IMR-90 (cell line): ENCODE results near the gene GPRIN3. TPM values are rescaled to one million over a fixed set of nuclear protein-coding genes. Genes with fewer than 3 reads are reported as not detected.

Experiments
- ATAC-seq: fragments of 200-7000 bp; cut with Tn5 transposase; 2 replicates; pipeline ENCODE4 v1.9.1; 2020; ENCODE audit warnings: low read depth, mild to moderate bottlenecking, moderate library complexity
- BruUV-seq: library from RNA; stranded (reverse); fragments of 400-500 nt; replicated peaks from 2 replicates; lab custom pipeline; 2021; lab: Mats Ljungman, UMichigan
- CTCF ChIA-PET: fragments of 300-600 bp; formaldehyde crosslinking; extraction: SDS; loops from one replicate; lab custom pipeline; 2021; ENCODE audit warnings: antibody characterized with exemption; lab: Yijun Ruan, JAX
- POLR2A ChIA-PET: fragments of 300-600 bp; sonication (Branson Sonifier 250); formaldehyde crosslinking; loops from one replicate; lab custom pipeline; 2022; ENCODE audit warnings: antibody characterized with exemption; ENCODE audit not compliant: unreplicated experiment; lab: Charles Lee
- DNase-seq: peaks from one replicate; pipeline ENCODE4 v3.0.0; 2013
- H2AFZ ChIP-seq: replicated peaks from 2 replicates; pipeline ENCODE3; 2013; ENCODE audit warnings: low read length, mild to moderate bottlenecking; ENCODE audit not compliant: poor library complexity
- H2AK5ac ChIP-seq: 2 replicates; pipeline ENCODE4 v1.6.1; 2013; ENCODE audit warnings: low read depth, low read length, inconsistent platforms
- H2AK9ac ChIP-seq: replicated peaks from 2 replicates; pipeline ENCODE3; 2013; ENCODE audit warnings: mild to moderate bottlenecking, low read depth, low read length, moderate library complexity; ENCODE audit not compliant: poor library complexity
- H2BK120ac ChIP-seq: 2 replicates; pipeline ENCODE4 v1.6.1; 2013; ENCODE audit warnings: low read depth, low read length, inconsistent platforms
- H2BK15ac ChIP-seq: 3 replicates; pipeline ENCODE4 v1.6.1; 2013; ENCODE audit warnings: low read depth, low read length, inconsistent platforms
- H2BK20ac ChIP-seq: 2 replicates; pipeline ENCODE4 v1.6.1; 2013; ENCODE audit warnings: low read depth, mild to moderate bottlenecking, inconsistent platforms, low read length, moderate library complexity
- H2BK5ac ChIP-seq: 2 replicates; pipeline ENCODE4 v1.6.1; 2013; ENCODE audit warnings: mild to moderate bottlenecking, low read depth, low read length, inconsistent platforms; ENCODE audit not compliant: poor library complexity, severe bottlenecking
- H3K14ac ChIP-seq: replicated peaks from 2 replicates; pipeline ENCODE4 v1.6.1; 2013; ENCODE audit warnings: low read depth, low read length, inconsistent platforms
- H3K18ac ChIP-seq: 2 replicates; pipeline ENCODE4 v1.6.1; 2013; ENCODE audit warnings: low read depth, low read length, control low read depth
- H3K23ac ChIP-seq: 2 replicates; pipeline ENCODE4 v1.6.1; 2013; ENCODE audit warnings: low read depth, low read length, inconsistent platforms
- H3K27ac ChIP-seq: 2 replicates; pipeline ENCODE4 v1.5.1; 2013; ENCODE audit warnings: mild to moderate bottlenecking, control low read depth, low read length; ENCODE audit not compliant: insufficient read depth
- H3K27me3 ChIP-seq: 2 replicates; pipeline ENCODE4 v1.6.1; 2013; ENCODE audit warnings: low read length; ENCODE audit not compliant: control insufficient read depth, insufficient read depth
- H3K36me3 ChIP-seq: 2 replicates; pipeline ENCODE4 v1.6.1; 2013; ENCODE audit warnings: low read length, mixed read lengths; ENCODE audit not compliant: control insufficient read depth, insufficient read depth
- H3K4ac ChIP-seq: 2 replicates; pipeline ENCODE4 v1.6.1; 2013; ENCODE audit warnings: low read depth, low read length, inconsistent platforms
- H3K4me1 ChIP-seq: 2 replicates; pipeline ENCODE4 v1.6.1; 2013; ENCODE audit warnings: low read length, mixed read lengths; ENCODE audit not compliant: control insufficient read depth, insufficient read depth
- H3K4me2 ChIP-seq: 2 replicates; pipeline ENCODE4 v1.6.1; 2013; ENCODE audit warnings: low read depth, mild to moderate bottlenecking, control low read depth, low read length, moderate library complexity
- H3K4me3 ChIP-seq: 2 replicates; pipeline ENCODE4 v1.5.1; 2013; ENCODE audit warnings: low read depth, mild to moderate bottlenecking, control low read depth, low read length, moderate library complexity; ENCODE audit not compliant: insufficient read depth
- H3K56ac ChIP-seq: 2 replicates; pipeline ENCODE4 v1.6.1; 2013; ENCODE audit warnings: low read length, inconsistent platforms; ENCODE audit not compliant: insufficient read depth; ENCODE audit errors: extremely low read depth
- H3K79me1 ChIP-seq, 2 experiments: 2 replicates each; pipeline ENCODE4 v1.6.1; 2013; ENCODE audit warnings: low read length in 2 of 2, inconsistent platforms in 1 of 2, low read depth in 1 of 2
- H3K9ac ChIP-seq: 2 replicates; pipeline ENCODE4 v1.6.1; 2013; ENCODE audit warnings: low read depth, low read length, control low read depth
- H3K9me1 ChIP-seq: 2 replicates; pipeline ENCODE4 v1.6.1; 2013; ENCODE audit warnings: low read length, inconsistent platforms; ENCODE audit not compliant: insufficient read depth
- H3K9me3 ChIP-seq: 2 replicates; pipeline ENCODE4 v1.6.1; 2013; ENCODE audit warnings: low read length; ENCODE audit not compliant: control insufficient read depth, insufficient read depth
- H4K20me1 ChIP-seq: 2 replicates; pipeline ENCODE4 v1.6.1; 2013; ENCODE audit warnings: low read length, inconsistent platforms; ENCODE audit not compliant: insufficient read depth
- H4K5ac ChIP-seq: 2 replicates; pipeline ENCODE4 v1.6.1; 2013; ENCODE audit warnings: mild to moderate bottlenecking, low read depth, low read length, control low read depth
- H4K8ac ChIP-seq, 2 experiments: 2 replicates each; pipeline ENCODE4 v1.6.1; 2013; ENCODE audit warnings: low read depth in 2 of 2, low read length in 2 of 2, control low read depth in 1 of 2, inconsistent platforms in 1 of 2
- H4K91ac ChIP-seq: 2 replicates; pipeline ENCODE4 v1.6.1; 2013; ENCODE audit warnings: low read depth, low read length, inconsistent platforms; ENCODE audit not compliant: insufficient read depth
- FOS ChIP-seq: fragments of 150-350 bp; IDR thresholded peaks from 2 replicates; pipeline ENCODE4 v1.6.1; 2016; ENCODE audit warnings: low read depth, low read length
- MAFK ChIP-seq: IDR thresholded peaks from 2 replicates; pipeline ENCODE4 v1.6.1; 2012; ENCODE audit warnings: low read depth, low read length, improper control_type of control experiment
- MXI1 ChIP-seq: IDR thresholded peaks from 2 replicates; pipeline ENCODE4 v1.6.1; 2012; ENCODE audit warnings: low read depth, mild to moderate bottlenecking, low read length, moderate library complexity, borderline replicate concordance
- NFE2L2 ChIP-seq: fragments of 150-350 bp; IDR thresholded peaks from 2 replicates; pipeline ENCODE4 v1.6.1; 2016; ENCODE audit warnings: low read depth, mild to moderate bottlenecking, low read length
- RFX5 ChIP-seq: IDR thresholded peaks from 2 replicates; pipeline ENCODE4 v1.8.0; 2012; ENCODE audit warnings: low read depth, mild to moderate bottlenecking, low read length, moderate library complexity
- SMC3 ChIP-seq: fragments of 150-350 bp; IDR thresholded peaks from 2 replicates; pipeline ENCODE4 v1.6.1; 2016; ENCODE audit warnings: low read depth, mild to moderate bottlenecking, antibody characterized with exemption, low read length, moderate library complexity
- WGBS, 2 experiments: methylation state at CpG; one replicate each; pipeline versions ENCODE4 v1.1.5 to v1.1.7; 2013; ENCODE audit warnings: missing lambda C conversion rate in 2 of 2; ENCODE audit not compliant: insufficient read length in 1 of 2; ENCODE audit errors: extremely low coverage in 2 of 2; 5-methylcytosine and 5-hydroxymethylcytosine counted together
- dilution Hi-C: fragments of 300-500 bp; cut with HindIII; formaldehyde crosslinking; loops from one replicate; pipeline ENCODE4 v1.14.3; 2018; ENCODE audit warnings: low sequenced_read_pairs; ENCODE audit not compliant: unreplicated experiment
- in situ Hi-C: fragments of 300-500 bp; cut with MboI; formaldehyde crosslinking; loops from 3 replicates; pipeline ENCODE4 v1.14.3; 2019; ENCODE audit warnings: low sequenced_read_pairs, inconsistent platforms, mixed read lengths
- intact Hi-C: fragments of 100-400 bp; cut with micrococcal nuclease; formaldehyde crosslinking; loops from 2 replicates; pipeline ENCODE4 v1.10.0; 2022
- polyA plus RNA-seq, 3 experiments: library from polyadenylated mRNA; depleted of rRNA; stranded (reverse); fragments of >200 nt; gene quantifications; 2 replicates each; pipeline ENCODE4 v1.2.3, GENCODE V29; 2012; ENCODE audit warnings: low replicate concordance in 1 of 3
- total RNA-seq: library from RNA; depleted of rRNA; stranded (reverse); fragments of >200 nt; gene quantifications from 2 replicates; pipeline ENCODE4 v1.2.3, GENCODE V29; 2012
- TF ChIP-seq, protein P1 (sequence below): fragments of 150-350 bp; IDR thresholded peaks from 2 replicates; pipeline ENCODE4 v1.6.1; 2016; ENCODE audit warnings: low read depth, mild to moderate bottlenecking, low read length, moderate library complexity, borderline replicate concordance
- TF ChIP-seq, protein P2 (sequence below): conservative IDR thresholded peaks from 2 replicates; pipeline ENCODE4 v1.5.1; 2012; ENCODE audit warnings: mild to moderate bottlenecking, low read depth, low read length, improper control_type of control experiment
- TF ChIP-seq, protein P3 (sequence below): fragments of 150-350 bp; IDR thresholded peaks from 2 replicates; pipeline ENCODE4 v1.6.1; 2017; ENCODE audit warnings: mild to moderate bottlenecking, antibody characterized with exemption, low read length, low read depth

The GPRIN3 gene
- total and polyA plus RNA-seq, 2 of the 4 experiments (the other 2 are of a cell fraction), result under 0.01 TPM; not detected in 1

DNA sequence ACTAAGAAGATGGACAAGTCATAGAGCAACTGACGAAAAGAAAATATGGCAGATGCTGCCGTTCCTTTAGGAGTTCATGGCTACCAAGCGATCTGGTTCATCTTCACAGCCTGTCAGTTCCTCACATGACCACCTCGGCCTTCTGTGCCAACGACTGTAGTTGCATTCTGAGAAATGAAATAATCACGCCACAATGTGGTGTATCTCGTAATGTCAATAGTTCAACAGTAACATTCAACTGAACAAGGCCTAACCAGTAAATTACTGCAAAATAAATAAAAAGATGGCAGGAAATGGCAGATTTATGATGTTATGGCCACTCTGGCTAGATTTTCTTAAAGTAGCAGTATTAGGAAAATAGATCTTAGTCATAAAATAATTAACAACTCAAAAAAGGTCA lies 4.4 kb downstream of the GPRIN3 start:
- Histone ChIP-seq H2BK20ac (no peak overlapping the region), H3K56ac (no peak overlapping the region), H3K23ac (no peak overlapping the region), H3K9ac (no peak overlapping the region), H2AK5ac (no peak overlapping the region), H4K8ac (no peak overlapping the region), H2BK15ac (no peak overlapping the region), H2AK9ac (no peak overlapping the region), H3K79me1 (no peaks in the 10 kb centered on the region), H3K18ac (no peak overlapping the region), H2BK5ac (no peak overlapping the region), H3K14ac (no peak overlapping the region), H4K20me1 (no peaks in the 10 kb centered on the region), H4K5ac (no peak overlapping the region), H3K4me3 (no peak overlapping the region), H3K4me2 (no peak overlapping the region), H3K9me3 (no peaks in the 10 kb centered on the region), H2BK120ac (no peak overlapping the region), H3K4me1 (peaks cover 2% of the 10 kb centered on the region; the same call in 1 of the 2 replicates), H2AFZ (no peak overlapping the region), H3K27ac (no peak overlapping the region), H3K27me3 (peaks cover 20% of the 10 kb centered on the region), H3K36me3 (no peaks in the 10 kb centered on the region), H3K4ac (no peak overlapping the region), H4K91ac (no peak overlapping the region), H3K9me1 (no peaks in the 10 kb centered on the region)
- ChIA-PET POLR2A (no interaction called here), CTCF (no interaction called here)
- DNase-seq (no peak), ATAC-seq (no peak)
- no TSS peak for BruUV-seq
- dilution Hi-C loops (no loop called here), in situ Hi-C loops (no loop called here), intact Hi-C loops (no loop called here)
- TF ChIP-seq, protein P1, sequence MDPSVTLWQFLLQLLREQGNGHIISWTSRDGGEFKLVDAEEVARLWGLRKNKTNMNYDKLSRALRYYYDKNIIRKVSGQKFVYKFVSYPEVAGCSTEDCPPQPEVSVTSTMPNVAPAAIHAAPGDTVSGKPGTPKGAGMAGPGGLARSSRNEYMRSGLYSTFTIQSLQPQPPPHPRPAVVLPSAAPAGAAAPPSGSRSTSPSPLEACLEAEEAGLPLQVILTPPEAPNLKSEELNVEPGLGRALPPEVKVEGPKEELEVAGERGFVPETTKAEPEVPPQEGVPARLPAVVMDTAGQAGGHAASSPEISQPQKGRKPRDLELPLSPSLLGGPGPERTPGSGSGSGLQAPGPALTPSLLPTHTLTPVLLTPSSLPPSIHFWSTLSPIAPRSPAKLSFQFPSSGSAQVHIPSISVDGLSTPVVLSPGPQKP, result no peak
- no peak for TF ChIP-seq SMC3
- no peak for TF ChIP-seq MAFK
- TF ChIP-seq, protein P2, sequence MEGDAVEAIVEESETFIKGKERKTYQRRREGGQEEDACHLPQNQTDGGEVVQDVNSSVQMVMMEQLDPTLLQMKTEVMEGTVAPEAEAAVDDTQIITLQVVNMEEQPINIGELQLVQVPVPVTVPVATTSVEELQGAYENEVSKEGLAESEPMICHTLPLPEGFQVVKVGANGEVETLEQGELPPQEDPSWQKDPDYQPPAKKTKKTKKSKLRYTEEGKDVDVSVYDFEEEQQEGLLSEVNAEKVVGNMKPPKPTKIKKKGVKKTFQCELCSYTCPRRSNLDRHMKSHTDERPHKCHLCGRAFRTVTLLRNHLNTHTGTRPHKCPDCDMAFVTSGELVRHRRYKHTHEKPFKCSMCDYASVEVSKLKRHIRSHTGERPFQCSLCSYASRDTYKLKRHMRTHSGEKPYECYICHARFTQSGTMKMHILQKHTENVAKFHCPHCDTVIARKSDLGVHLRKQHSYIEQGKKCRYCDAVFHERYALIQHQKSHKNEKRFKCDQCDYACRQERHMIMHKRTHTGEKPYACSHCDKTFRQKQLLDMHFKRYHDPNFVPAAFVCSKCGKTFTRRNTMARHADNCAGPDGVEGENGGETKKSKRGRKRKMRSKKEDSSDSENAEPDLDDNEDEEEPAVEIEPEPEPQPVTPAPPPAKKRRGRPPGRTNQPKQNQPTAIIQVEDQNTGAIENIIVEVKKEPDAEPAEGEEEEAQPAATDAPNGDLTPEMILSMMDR, result no peak
- TF ChIP-seq, protein P3, sequence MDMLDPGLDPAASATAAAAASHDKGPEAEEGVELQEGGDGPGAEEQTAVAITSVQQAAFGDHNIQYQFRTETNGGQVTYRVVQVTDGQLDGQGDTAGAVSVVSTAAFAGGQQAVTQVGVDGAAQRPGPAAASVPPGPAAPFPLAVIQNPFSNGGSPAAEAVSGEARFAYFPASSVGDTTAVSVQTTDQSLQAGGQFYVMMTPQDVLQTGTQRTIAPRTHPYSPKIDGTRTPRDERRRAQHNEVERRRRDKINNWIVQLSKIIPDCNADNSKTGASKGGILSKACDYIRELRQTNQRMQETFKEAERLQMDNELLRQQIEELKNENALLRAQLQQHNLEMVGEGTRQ, result no peak
- no peak for TF ChIP-seq MXI1
- no peak for TF ChIP-seq NFE2L2
- no peak for TF ChIP-seq FOS
- no peak for TF ChIP-seq RFX5
- WGBS, 2 experiments, result 70% methylated on average over 2 of the region's 7 CpGs; no CpG with 5 or more reads in 1 of the 2 experiments
